Central memory CD8-positive, alpha-beta T cell (primary cell): Measurements from ENCODE around the gene PCDHGB2.
"Not testable (repeated sequence)": the region's sequence is repeated elsewhere in the genome, so short reads cannot be mapped to it uniquely, and the experiment has no call there.

ENCODE experiments used
- ATAC-seq: fragments of 150-1000 bp; cut with Tn5 transposase; replicated peaks from 2 replicates; pipeline ENCODE4 v1.10.0; 2022; ENCODE audit warnings: mild to moderate bottlenecking, moderate FRiP score, moderate number of reproducible peaks; ENCODE audit not compliant: poor library complexity, severe bottlenecking; ENCODE audit errors: extremely low read depth
- DNase-seq, 2 donors: peaks; one replicate each; pipeline ENCODE4 v3.0.0; 2021; ENCODE audit warnings: low spot score in 2 of 2
- H3K27ac Mint-ChIP-seq: one replicate; pipeline ENCODE4 v1.8.0; 2022; ENCODE audit warnings: low read depth, mild to moderate bottlenecking, moderate library complexity, mixed read lengths
- H3K27me3 Mint-ChIP-seq: one replicate; pipeline ENCODE4 v1.8.0; 2022; ENCODE audit warnings: mixed read lengths
- H3K36me3 Mint-ChIP-seq: one replicate; pipeline ENCODE4 v1.8.0; 2022; ENCODE audit warnings: mild to moderate bottlenecking, moderate library complexity, mixed read lengths; ENCODE audit not compliant: insufficient read depth
- H3K4me1 Mint-ChIP-seq: one replicate; pipeline ENCODE4 v1.8.0; 2022; ENCODE audit warnings: mixed read lengths
- H3K4me3 Mint-ChIP-seq: one replicate; pipeline ENCODE4 v1.8.0; 2022; ENCODE audit warnings: mild to moderate bottlenecking, moderate library complexity, mixed read lengths
- H3K9me3 Mint-ChIP-seq: one replicate; pipeline ENCODE4 v1.8.0; 2022; ENCODE audit warnings: mixed read lengths

The PCDHGB2 gene

DNA sequence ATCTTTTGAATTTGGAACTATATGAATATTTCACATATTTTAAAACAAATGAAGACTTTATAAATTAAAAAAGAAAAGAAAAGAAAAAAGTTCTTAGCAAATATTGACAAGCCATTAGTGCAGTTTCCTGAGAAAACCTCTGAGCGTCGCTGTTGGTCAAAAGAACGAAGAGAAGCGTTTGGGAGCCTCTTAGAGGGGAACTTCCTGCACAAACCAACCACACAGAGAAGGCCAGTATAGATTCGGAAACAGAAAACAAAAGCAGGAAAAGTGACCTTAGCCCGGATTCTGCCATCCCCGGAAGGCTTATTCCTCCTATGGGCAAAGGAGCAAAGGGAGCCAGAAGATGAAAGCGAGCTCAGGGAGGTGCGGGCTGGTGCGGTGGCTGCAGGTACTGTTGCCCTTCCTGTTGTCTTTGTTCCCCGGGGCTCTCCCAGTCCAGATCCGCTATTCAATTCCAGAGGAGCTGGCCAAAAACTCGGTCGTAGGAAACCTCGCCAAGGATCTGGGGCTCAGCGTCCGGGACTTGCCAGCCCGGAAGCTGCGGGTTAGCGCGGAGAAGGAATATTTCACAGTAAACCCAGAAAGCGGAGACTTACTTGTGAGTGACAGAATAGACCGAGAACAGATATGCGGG, at the start of gene PCDHGB2:
Gene PCDHGB2, plus strand, starts transcription at position 205 of the 637 bp plus-strand sequence. Its CDS starts 142 bp downstream, at position 347.
- Mint-ChIP-seq H3K27ac (peak within 1 kb of the TSS; percentile 87), H3K4me1 (peaks cover 6% of the 10 kb centered on the region), H3K27me3 (peaks cover 85% of the 10 kb centered on the region), H3K4me3 (peak within 1 kb of the TSS; percentile 79), H3K36me3 (peaks cover 8% of the 10 kb centered on the region), H3K9me3 (peaks cover 14% of the 10 kb centered on the region)
- ATAC-seq (no peak), DNase-seq (no peak)

DNA sequence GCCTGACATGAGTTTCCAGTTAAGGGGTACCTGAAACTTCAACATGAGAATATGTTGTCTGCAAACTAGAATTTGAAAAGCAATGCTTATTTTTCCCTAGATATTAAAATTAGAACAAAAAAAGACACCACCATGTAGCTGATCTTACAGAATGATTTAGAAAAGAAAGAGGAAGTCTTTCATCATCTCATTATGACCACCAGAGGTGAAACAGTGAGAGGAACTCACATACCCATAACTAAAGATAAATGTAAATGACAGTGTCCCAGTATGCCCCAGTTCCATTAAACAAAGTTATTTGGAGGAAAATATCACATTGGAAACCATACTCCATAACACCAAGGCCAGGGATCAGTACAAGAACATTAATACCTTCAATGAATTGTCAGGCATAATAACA, 46.1 kb upstream of the PCDHGB2 start:
- Mint-ChIP-seq H3K9me3 (peaks cover 35% of the 10 kb centered on the region), H3K4me3 (no peak overlapping the region), H3K27ac (no peak overlapping the region), H3K36me3 (peaks cover 18% of the 10 kb centered on the region), H3K4me1 (peaks cover 11% of the 10 kb centered on the region), H3K27me3 (no peaks in the 10 kb centered on the region)
- ATAC-seq (no peak), DNase-seq (no peak)

DNA sequence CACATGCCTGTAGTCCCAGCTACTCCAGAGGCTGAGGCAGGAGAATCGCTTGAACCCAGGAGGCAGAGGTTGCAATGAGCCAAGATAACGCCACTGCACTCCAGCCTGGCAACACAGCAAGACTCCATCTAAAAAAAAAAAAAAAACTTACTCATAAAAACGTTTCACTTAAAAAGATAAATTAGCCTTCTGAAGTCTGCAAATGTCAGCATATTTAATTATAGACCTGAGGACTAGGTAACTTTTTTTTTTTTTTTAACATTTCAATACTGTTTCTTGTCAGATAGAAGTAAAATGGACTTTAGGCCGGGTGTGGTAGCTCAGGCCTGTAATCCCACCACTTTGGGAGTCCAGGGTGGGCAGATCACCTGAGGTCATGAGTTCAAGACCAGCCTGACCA, 42.8 kb upstream of the PCDHGB2 start:
- Mint-ChIP-seq H3K4me1 (peaks cover 34% of the 10 kb centered on the region), H3K9me3 (peaks cover 45% of the 10 kb centered on the region), H3K36me3 (peaks cover 35% of the 10 kb centered on the region)
- ATAC-seq, H3K4me3 Mint-ChIP-seq, H3K27me3 Mint-ChIP-seq, DNase-seq, H3K27ac Mint-ChIP-seq: not testable (repeated sequence)

DNA sequence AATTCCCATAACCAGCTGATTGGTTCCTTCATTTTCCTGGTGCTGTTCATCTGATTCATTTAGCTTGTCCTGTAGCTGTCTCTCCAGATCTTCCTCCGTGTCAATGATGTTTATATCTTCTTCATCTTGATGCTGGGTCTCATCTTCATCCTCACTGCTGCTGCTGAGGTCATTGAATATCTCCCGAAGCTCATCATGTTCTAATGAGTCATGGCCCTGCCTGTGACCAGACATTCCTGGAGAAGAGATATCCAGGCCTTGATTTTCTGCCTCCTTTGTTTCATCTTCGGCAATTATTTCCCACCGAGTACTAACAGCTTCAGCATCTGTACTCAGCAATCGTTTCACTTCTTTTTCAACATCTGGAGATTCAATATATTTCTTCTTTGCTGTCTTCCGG, 40.6 kb upstream of the PCDHGB2 start:
- Mint-ChIP-seq H3K9me3 (peaks cover 41% of the 10 kb centered on the region), H3K27me3 (no peaks in the 10 kb centered on the region), H3K4me3 (peak overlapping the region; percentile 97), H3K36me3 (peaks cover 33% of the 10 kb centered on the region), H3K27ac (peak overlapping the region; percentile 100), H3K4me1 (peaks cover 34% of the 10 kb centered on the region)
- no peak for ATAC-seq
- no peak for DNase-seq

DNA sequence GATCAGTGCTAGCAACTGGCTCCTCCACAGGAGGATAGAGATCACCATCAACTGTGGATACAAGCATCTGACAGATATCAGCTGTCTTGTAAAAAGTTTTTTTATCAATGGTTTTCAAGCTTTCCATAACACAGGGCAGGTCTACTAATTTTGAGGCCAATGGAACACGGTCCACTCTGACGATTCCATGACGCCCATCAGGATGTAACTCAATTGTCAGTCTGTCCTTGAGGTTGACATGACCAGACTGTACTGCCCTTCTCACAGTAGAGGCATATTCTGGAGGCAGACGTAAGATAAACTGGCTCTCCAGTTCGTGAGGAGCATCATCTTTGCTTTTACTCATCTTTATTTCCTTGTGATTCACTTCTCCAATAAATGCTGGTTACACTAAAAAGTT, 40.1 kb upstream of the PCDHGB2 start:
- H3K9me3 Mint-ChIP-seq: peaks cover 36% of the 10 kb centered on the region

DNA sequence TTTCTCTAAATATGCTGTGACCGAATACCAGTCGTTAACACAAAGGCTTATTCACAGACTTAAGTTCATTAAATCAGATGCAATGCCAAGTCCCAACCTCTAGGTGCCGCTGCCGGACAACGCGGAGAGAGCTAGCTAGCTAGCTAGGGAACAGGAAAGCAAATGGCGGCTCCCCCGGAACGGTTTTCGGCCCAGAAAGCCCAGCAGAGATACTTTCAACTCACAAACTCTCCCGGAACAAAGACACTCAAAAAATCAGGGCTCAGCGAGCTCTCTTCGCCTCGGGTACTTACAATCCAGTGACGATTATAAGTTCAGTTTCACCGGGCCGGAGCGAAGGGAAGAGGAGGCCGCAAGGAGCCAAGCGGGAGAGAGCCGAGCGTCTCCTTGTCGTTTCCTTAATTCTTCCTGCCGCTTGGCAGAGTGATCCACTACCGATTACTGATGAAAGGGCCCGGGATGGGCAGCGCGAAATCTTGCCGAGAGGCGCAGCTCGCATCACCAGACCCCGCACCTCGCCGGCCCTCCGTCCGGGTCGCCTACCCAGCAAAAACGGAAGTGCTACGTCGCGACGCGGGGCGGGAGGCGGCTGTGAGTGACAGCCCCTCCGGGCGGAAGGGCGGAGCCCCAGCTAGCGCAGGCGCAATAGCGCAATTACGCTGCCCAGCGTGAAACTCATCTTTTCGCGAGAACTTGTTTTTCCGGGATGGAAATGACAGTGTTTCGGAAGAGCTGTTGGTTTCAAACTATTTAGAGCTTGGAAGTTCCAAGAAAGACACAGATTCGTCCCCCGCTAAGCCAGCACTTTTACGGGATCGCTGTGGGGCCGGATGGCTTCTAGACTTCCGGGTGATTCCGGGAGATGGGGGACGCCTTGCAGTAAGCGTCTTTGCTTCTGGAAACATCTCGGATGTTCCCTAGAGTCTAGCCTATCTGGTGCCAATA, 39.3 kb upstream of the PCDHGB2 start, which contains the start of gene TAF7:
Gene TAF7, minus strand, starts transcription at position 560 of the 945 bp plus-strand sequence. CDS start 740 bp downstream, outside the sequence.
- DNase-seq (peak; percentile 87 to 90), ATAC-seq (peak; percentile 90)
- Mint-ChIP-seq H3K27me3 (no peaks in the 10 kb centered on the region), H3K4me3 (peak within 1 kb of the TSS; percentile 97), H3K4me1 (peaks cover 32% of the 10 kb centered on the region), H3K36me3 (peaks cover 30% of the 10 kb centered on the region), H3K27ac (peak within 1 kb of the TSS; percentile 100), H3K9me3 (peaks cover 28% of the 10 kb centered on the region)

More for the DNA sequence above, 40.1 kb upstream of the PCDHGB2 start:
- Mint-ChIP-seq H3K36me3 (peaks cover 33% of the 10 kb centered on the region), H3K27me3 (no peaks in the 10 kb centered on the region), H3K4me3 (peak overlapping the region; percentile 97), H3K27ac (peak overlapping the region; percentile 100), H3K4me1 (peaks cover 34% of the 10 kb centered on the region)
- ATAC-seq: no peak
- no peak for DNase-seq

DNA sequence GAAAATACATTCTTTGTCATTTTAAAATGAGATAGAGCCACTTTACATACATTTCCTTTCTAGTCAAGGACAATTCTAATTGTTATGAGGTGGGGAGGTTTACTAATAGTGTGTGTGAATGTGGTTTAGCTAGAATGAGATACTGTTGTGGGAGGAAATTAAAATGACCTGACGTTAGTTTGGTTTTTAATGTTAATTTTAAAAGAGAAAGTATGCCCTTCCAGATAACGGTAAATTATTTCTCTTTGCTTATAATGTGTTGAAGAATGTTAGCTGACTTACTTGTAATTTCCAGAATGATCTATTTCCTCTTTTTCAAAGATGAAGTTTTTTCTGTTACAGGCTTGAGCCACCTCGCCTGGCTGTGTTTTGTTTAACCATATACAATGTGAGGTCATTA, 37.5 kb upstream of the PCDHGB2 start:
- Mint-ChIP-seq H3K9me3 (peaks cover 23% of the 10 kb centered on the region), H3K4me3 (peak overlapping the region; percentile 97), H3K4me1 (peaks cover 37% of the 10 kb centered on the region), H3K36me3 (peaks cover 31% of the 10 kb centered on the region), H3K27ac (no peak overlapping the region), H3K27me3 (peaks cover 14% of the 10 kb centered on the region)
- ATAC-seq (no peak), DNase-seq (no peak)

DNA sequence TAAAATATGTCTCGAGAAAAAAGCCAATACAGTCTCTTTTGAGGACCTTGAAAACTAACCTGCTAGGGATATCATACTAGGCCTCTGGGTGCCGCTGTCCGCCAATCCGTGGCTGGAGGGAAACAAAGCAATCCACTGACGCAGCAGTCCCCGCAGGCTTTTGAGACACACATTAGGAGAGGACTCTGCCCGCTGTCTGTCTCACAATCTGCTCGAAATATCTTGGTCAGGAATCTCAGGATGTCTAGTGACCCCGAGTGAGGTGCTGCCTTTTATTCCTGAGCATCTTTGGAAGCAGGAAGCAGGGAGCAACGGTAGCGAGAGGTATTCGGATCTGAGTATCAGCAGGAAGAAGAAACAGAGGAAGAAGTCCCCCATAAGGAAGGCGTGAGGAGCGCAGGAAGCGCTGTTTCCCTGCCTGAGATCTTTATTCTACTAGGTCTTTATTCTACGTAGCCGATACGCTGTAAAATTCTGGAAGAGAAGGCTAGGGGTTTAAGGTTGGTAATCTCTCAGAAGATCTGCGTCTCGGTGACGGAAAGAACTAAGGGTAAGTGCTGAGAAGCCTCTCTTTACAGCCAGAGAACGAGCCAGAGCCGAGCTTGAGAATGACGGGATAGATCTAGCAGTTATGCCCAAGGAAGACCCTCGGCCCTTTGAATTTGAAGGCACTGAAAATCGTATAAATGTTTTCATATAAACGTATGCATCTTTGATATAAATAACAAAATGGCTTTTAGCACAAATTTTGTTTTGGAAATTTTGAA, 33.5 kb upstream of the PCDHGB2 start:
- Mint-ChIP-seq H3K9me3 (no peaks in the 10 kb centered on the region), H3K36me3 (peaks cover 5% of the 10 kb centered on the region), H3K27me3 (peaks cover 36% of the 10 kb centered on the region), H3K27ac (peak overlapping the region; percentile 91), H3K4me1 (peaks cover 8% of the 10 kb centered on the region), H3K4me3 (peak overlapping the region; percentile 87)
- ATAC-seq: peak; percentile 89
- peak; percentile 28 to 49 for DNase-seq

DNA sequence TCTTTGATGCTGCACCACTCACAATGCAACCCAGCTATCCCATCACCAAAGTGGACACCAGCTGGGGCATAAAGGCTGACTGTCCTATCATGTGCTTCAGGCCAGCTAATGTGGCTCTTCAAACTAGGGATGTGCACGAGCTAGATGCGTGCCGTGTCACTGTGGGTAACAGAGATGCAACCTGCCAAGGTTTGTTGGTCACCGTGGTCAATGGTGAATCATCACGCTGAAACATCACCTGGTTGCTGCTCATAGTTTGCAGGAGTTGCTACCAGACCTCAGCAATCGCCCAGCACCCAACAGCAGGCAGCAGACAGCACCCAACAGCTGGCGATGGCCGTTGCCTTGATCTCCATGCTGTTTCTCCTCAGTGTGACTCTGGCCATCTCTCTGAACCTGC, 31.6 kb upstream of the PCDHGB2 start:
- DNase-seq: no peak
- H3K9me3 Mint-ChIP-seq: no peaks in the 10 kb centered on the region
- no peak for ATAC-seq
- no peak overlapping the region for H3K4me3 Mint-ChIP-seq
- peaks cover 8% of the 10 kb centered on the region for H3K4me1 Mint-ChIP-seq
- H3K27me3 Mint-ChIP-seq: peaks cover 43% of the 10 kb centered on the region
- H3K27ac Mint-ChIP-seq: no peak overlapping the region
- peaks cover 5% of the 10 kb centered on the region for H3K36me3 Mint-ChIP-seq

DNA sequence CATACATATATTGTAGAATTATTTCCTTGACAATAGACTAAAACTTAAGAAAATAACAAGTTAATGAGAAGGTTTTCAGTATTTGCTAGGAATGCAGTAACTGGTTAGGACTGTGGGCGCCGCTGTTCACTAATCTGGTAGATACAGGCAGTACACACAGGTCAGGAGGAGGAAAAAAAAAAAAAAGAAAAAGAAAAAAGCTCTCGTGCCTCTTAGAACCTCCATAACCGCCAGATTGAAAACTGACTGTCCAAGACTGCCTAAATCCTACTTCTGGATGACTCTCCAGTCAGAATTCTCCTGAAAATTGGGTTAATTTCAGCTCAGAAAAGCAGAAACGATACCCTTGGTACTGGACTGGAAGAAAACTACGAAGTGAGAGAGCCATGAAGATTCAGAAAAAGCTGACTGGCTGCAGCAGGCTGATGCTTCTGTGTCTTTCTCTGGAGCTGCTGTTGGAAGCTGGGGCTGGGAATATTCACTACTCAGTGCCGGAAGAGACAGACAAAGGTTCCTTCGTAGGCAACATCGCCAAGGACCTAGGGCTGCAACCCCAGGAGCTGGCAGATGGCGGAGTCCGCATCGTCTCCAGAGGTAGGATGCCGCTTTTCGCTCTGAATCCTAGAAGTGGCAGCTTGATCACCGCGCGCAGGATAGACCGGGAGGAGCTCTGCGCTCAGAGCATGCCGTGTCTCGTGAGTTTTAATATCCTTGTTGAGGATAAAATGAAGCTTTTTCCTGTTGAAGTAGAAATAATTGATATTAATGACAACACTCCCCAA, 29.3 kb upstream of the PCDHGB2 start, which contains the start of gene PCDHGA1:
Gene PCDHGA1, plus strand, starts transcription at position 216 of the 782 bp plus-strand sequence.
- peak; percentile 41 for ATAC-seq
- H3K27ac Mint-ChIP-seq: no peak within 1 kb of the TSS
- peaks cover 8% of the 10 kb centered on the region for H3K4me1 Mint-ChIP-seq
- H3K4me3 Mint-ChIP-seq: peak within 1 kb of the TSS; percentile 49
- peaks cover 6% of the 10 kb centered on the region for H3K36me3 Mint-ChIP-seq
- no peak for DNase-seq
- H3K9me3 Mint-ChIP-seq: peaks cover 5% of the 10 kb centered on the region
- H3K27me3 Mint-ChIP-seq: peaks cover 65% of the 10 kb centered on the region

DNA sequence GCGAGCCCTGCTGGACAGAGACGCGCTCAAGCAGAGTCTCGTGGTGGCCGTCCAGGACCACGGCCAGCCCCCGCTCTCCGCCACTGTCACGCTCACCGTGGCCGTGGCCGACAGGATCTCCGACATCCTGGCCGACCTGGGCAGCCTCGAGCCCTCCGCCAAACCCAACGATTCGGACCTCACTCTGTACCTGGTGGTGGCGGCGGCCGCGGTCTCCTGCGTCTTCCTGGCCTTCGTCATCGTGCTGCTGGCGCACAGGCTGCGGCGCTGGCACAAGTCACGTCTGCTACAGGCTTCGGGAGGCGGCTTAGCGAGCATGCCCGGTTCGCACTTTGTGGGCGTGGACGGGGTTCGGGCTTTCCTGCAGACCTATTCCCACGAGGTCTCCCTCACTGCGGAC, 27.2 kb upstream of the PCDHGB2 start:
- not testable (repeated sequence) for H3K4me3 Mint-ChIP-seq, H3K36me3 Mint-ChIP-seq, ATAC-seq, H3K9me3 Mint-ChIP-seq, H3K27ac Mint-ChIP-seq, H3K4me1 Mint-ChIP-seq, DNase-seq
- peaks cover 69% of the 10 kb centered on the region for H3K27me3 Mint-ChIP-seq
